Heart right ventricle (tissue), 16 donors: Measurements from ENCODE around the gene FBXO7. TPM values are rescaled to one million over a fixed set of nuclear protein-coding genes. Genes with fewer than 3 reads are reported as not detected.

Experiments used
- ATAC-seq, 8 donors: fragments of 200-7000 bp; cut with Tn5 transposase; one replicate each; pipeline ENCODE4 v1.9.1; 2020; ENCODE audit warnings: mild to moderate bottlenecking in 8 of 8, moderate library complexity in 8 of 8, moderate number of reproducible peaks in 1 of 8
- DNase-seq, 2 donors: peaks; one replicate each; pipeline ENCODE4 v3.0.0-alpha.2; 2020
- H3K27ac ChIP-seq, 10 donors: fragments of 200-600 bp; sonication (generic) in 2 of 10; one replicate each; pipeline versions ENCODE4 v1.5.0 to v1.8.0; 2020 to 2022; ENCODE audit warnings: mild to moderate bottlenecking in 3 of 10
- H3K27me3 ChIP-seq, 7 donors: fragments of 200-600 bp; one replicate each; pipeline ENCODE4 v1.8.0; 2021 to 2022; ENCODE audit warnings: mild to moderate bottlenecking in 2 of 7
- H3K36me3 ChIP-seq, 9 donors: fragments of 200-600 bp; sonication (generic) in 1 of 9; one replicate each; pipeline versions ENCODE4 v1.5.0 to v1.8.0; 2020 to 2022; ENCODE audit warnings: mild to moderate bottlenecking in 2 of 9
- H3K4me1 ChIP-seq, 9 donors: fragments of 200-600 bp; sonication (generic) in 1 of 9; one replicate each; pipeline versions ENCODE4 v1.5.0 to v1.8.0; 2020 to 2022; ENCODE audit warnings: mild to moderate bottlenecking in 4 of 9
- H3K4me3 ChIP-seq, 10 donors: fragments of 200-600 bp; sonication (generic) in 2 of 10; one replicate each; pipeline versions ENCODE4 v1.5.0 to v1.8.0; 2020 to 2022; ENCODE audit warnings: mild to moderate bottlenecking in 7 of 10, moderate library complexity in 2 of 10
- H3K9me3 ChIP-seq, 11 donors: fragments of 200-600 bp in 10 of 11; sonication (generic) in 2 of 11; one replicate each; pipeline versions ENCODE4 v1.5.0 to v1.8.0; 2013 to 2022; ENCODE audit warnings: mild to moderate bottlenecking in 2 of 11, control low read depth in 1 of 11, moderate library complexity in 1 of 11
- CTCF ChIP-seq, 9 donors: fragments of 200-600 bp; sonication (generic) in 2 of 9; IDR thresholded peaks; one replicate each; pipeline versions ENCODE4 v1.5.0 to v1.8.0; 2021 to 2022; ENCODE audit warnings: antibody characterized with exemption in 9 of 9, mild to moderate bottlenecking in 5 of 9, moderate library complexity in 1 of 9
- WGBS, 2 donors: extraction: QIAGEN DNeasy Blood & Tissue Kit; methylation state at CpG; one replicate each; pipeline ENCODE4 v1.1.7; 2013; ENCODE audit warnings: inconsistent platforms in 1 of 2; 5-methylcytosine and 5-hydroxymethylcytosine counted together
- intact Hi-C, 10 donors: fragments of 100-400 bp; cut with DNase I; formaldehyde crosslinking; loops; one replicate each; pipeline versions ENCODE4 v1.11.1 to v1.14.2; 2022
- polyA plus RNA-seq, 2 donors: library from polyadenylated mRNA; stranded (reverse); fragments of 200-250 nt; gene quantifications; one replicate each; pipeline ENCODE4 v1.2.3, GENCODE V29; 2013
- total RNA-seq, 10 donors: library from RNA; stranded (reverse); fragmentation: NEBNext Ultra II Directional in 3 of 10; extraction: Animal tissue kit (Norgen Biotek cat#: 25700) in 3 of 10; gene quantifications; one replicate each; pipeline versions ENCODE4 v1.2.1 to v1.2.4, GENCODE V29; 2021 to 2023
- donor health status: Arrhythmogenic right ventricular cardiomyopathy.
- donor health status: ischemic (EF 13 %, LVEDD 7.1; RV severe dilation, severe dysfunction).
- donor health status: healthy with polysubstance abuse.
- donor health status: DM: no; HTN: yes; CAD: no.
- donor health status: DM: no; HTN: no; CAD: no.
- donor health status: ischemic (EF 25% LVEDD 6.9; RV normal size, moderate dysfunction).
- donor health status: ischemic (EF 25% LVEDD 5.7; RV mildly dilated, moderate dysfunction).
- donor health status: healthy.
- donor health status: DM: yes; HTN: yes; CAD: no.
- donor health status: Ischemic cardiomyopathy.
- donor health status: ischemic (EF 35%, LVEDD 5.7; RV mildly dilated, moderate dysfunction).
- donor health status: nonischemic (EF 11% LVEDD 7.7; RV severe dilation, severe dysfunction).
- donor health status: DM: yes; HTN: yes; CAD: no.
- donor health status: PGD.
- donor health status: ischemic (EF 29% LVEDD 5.4; RV normal size, mild dysfunction).
- donor health status: nonischemic (EF 23%, LVEDD 6.1; RV moderate dilation, normal function).

The FBXO7 gene
- total and polyA plus RNA-seq, 12 donors, result 21.1 to 52.2 (median 37.6) TPM

- Histone ChIP-seq H3K27ac (no peak overlapping the region), H3K36me3 (no peaks in the 10 kb centered on the region), H3K4me3 (no peak overlapping the region), H3K9me3 (no peaks in the 10 kb centered on the region), H3K27me3 (peaks cover 5 to 80% (median 51%) of the 10 kb centered on the region in 7 donors), H3K4me1 (no peaks in the 10 kb centered on the region)
- intact Hi-C loops, result no loop called here
- ATAC-seq (no peak), DNase-seq (no peak)
- 66 to 69% methylated on average over 3 of the region's 3 CpGs for WGBS, 2 donors
- no peak for TF ChIP-seq CTCF (IDR thresholded peaks at IDR 0.05)
Measured at GRCh38 chr22:32462452-32462851, 12.2 kb upstream of the FBXO7 start.

GRCh38 chr22:32465661-32466060, 8.9 kb upstream of the FBXO7 start:
- no peak overlapping the region for H3K4me3 ChIP-seq
- WGBS, 2 donors, result 83 to 88% methylated on average over 3 of the region's 3 CpGs
- no peaks in the 10 kb centered on the region for H3K4me1 ChIP-seq
- H3K27me3 ChIP-seq, result peaks cover 5 to 61% (median 51%) of the 10 kb centered on the region in 7 donors
- intact Hi-C loops, result no loop called here
- H3K27ac ChIP-seq, result no peak overlapping the region
- ATAC-seq (no peak), DNase-seq (no peak)
- no peaks in the 10 kb centered on the region for H3K36me3 ChIP-seq
- no peaks in the 10 kb centered on the region for H3K9me3 ChIP-seq
- TF ChIP-seq CTCF (IDR thresholded peaks at IDR 0.05), result no peak

- no peak for ATAC-seq
- intact Hi-C loops, result no loop called here
- no peaks in the 10 kb centered on the region for H3K9me3 ChIP-seq
- no peak for TF ChIP-seq CTCF (IDR thresholded peaks at IDR 0.05)
- 69 to 81% methylated on average over 8 of the region's 8 CpGs for WGBS, 2 donors
- H3K4me1 ChIP-seq, result no peaks in the 10 kb centered on the region
- H3K27me3 ChIP-seq, result peaks cover 5 to 56% (median 46%) of the 10 kb centered on the region in 7 donors
- no peak overlapping the region for H3K27ac ChIP-seq
- DNase-seq, result no peak
- H3K36me3 ChIP-seq, result no peaks in the 10 kb centered on the region
- no peak overlapping the region for H3K4me3 ChIP-seq
Measured at GRCh38 chr22:32466496-32466895, 8.1 kb upstream of the FBXO7 start.

- H3K4me1 ChIP-seq, result peaks cover 0 to 11% (median 8%) of the 10 kb centered on the region in 9 donors
- H3K27me3 ChIP-seq, result peaks cover 0 to 31% (median 23%) of the 10 kb centered on the region in 7 donors
- no peak for DNase-seq
- TF ChIP-seq CTCF (IDR thresholded peaks at IDR 0.05), result no peak
- ATAC-seq, result no peak
- 45 to 54% methylated on average over 6 of the region's 6 CpGs for WGBS, 2 donors
- no peak overlapping the region for H3K27ac ChIP-seq
- H3K36me3 ChIP-seq, result no peaks in the 10 kb centered on the region
- H3K9me3 ChIP-seq, result no peaks in the 10 kb centered on the region
- intact Hi-C loops, result loop anchor here in 7 of 10 donors (5.0 to 10.0 kb wide), 5 partner anchors 55 to 498 kb away; partner anchors contain the start of gene RTCB (in 4 of the 7)
- H3K4me3 ChIP-seq, result no peak overlapping the region
Measured at GRCh38 chr22:32469799-32470212, 4.8 kb upstream of the FBXO7 start.
